H9 (cell line): ENCODE results near the gene LIPM. TPM values are rescaled to one million over a fixed set of nuclear protein-coding genes. Genes with fewer than 3 reads are reported as not detected.

ENCODE experiments used
- DNase-seq: peaks from one replicate; pipeline ENCODE4 v3.0.0-alpha.2; 2017
- H2AFZ ChIP-seq: one replicate; pipeline ENCODE4 v1.6.1; 2013; ENCODE audit warnings: mild to moderate bottlenecking, low read length, control low read depth, moderate library complexity
- H2AK5ac ChIP-seq: 2 replicates; pipeline ENCODE4 v1.6.1; 2013; ENCODE audit warnings: low read length, control low read depth, mixed read lengths; ENCODE audit not compliant: insufficient read length
- H2BK120ac ChIP-seq: one replicate; pipeline ENCODE4 v1.6.1; 2013; ENCODE audit warnings: low read depth, mild to moderate bottlenecking, low read length, control low read depth, inconsistent platforms; ENCODE audit not compliant: poor library complexity, severe bottlenecking
- H2BK12ac ChIP-seq: 2 replicates; pipeline ENCODE4 v1.6.1; 2013; ENCODE audit warnings: low read length, control low read depth, mixed read lengths, low read depth; ENCODE audit not compliant: insufficient read length
- H2BK15ac ChIP-seq: 2 replicates; pipeline ENCODE4 v1.6.1; 2013; ENCODE audit warnings: low read depth, low read length, control low read depth
- H2BK20ac ChIP-seq: one replicate; pipeline ENCODE4 v1.6.1; 2013; ENCODE audit warnings: low read depth, mild to moderate bottlenecking, low read length, control low read depth, inconsistent platforms; ENCODE audit not compliant: poor library complexity, severe bottlenecking
- H2BK5ac ChIP-seq: 2 replicates; pipeline ENCODE4 v1.6.1; 2013; ENCODE audit warnings: low read length, control low read depth, mixed read lengths; ENCODE audit not compliant: insufficient read length
- H3K14ac ChIP-seq: 2 replicates; pipeline ENCODE4 v1.6.1; 2013; ENCODE audit warnings: low read length, control low read depth; ENCODE audit not compliant: insufficient read depth
- H3K18ac ChIP-seq: 2 replicates; pipeline ENCODE4 v1.6.1; 2013; ENCODE audit warnings: low read depth, mild to moderate bottlenecking, mixed read lengths, low read length, control low read depth; ENCODE audit not compliant: insufficient read length
- H3K23ac ChIP-seq: 2 replicates; pipeline ENCODE4 v1.6.1; 2013; ENCODE audit warnings: low read length, control low read depth, mixed read lengths, low read depth; ENCODE audit not compliant: insufficient read length
- H3K23me2 ChIP-seq: 2 replicates; pipeline ENCODE4 v1.6.1; 2013; ENCODE audit warnings: low read depth, mild to moderate bottlenecking, mixed read lengths, low read length, control low read depth; ENCODE audit not compliant: insufficient read length, poor library complexity, severe bottlenecking
- H3K27ac ChIP-seq: 2 replicates; pipeline ENCODE4 v1.5.1; 2013; ENCODE audit warnings: low read length, control low read depth, mixed read lengths, low read depth; ENCODE audit not compliant: insufficient read length
- H3K27me3 ChIP-seq: 2 replicates; pipeline ENCODE4 v1.6.1; 2013; ENCODE audit warnings: low read length, control low read depth, inconsistent platforms; ENCODE audit not compliant: insufficient read depth
- H3K4ac ChIP-seq: 2 replicates; pipeline ENCODE4 v1.6.1; 2013; ENCODE audit warnings: low read depth, mild to moderate bottlenecking, control low read depth, inconsistent platforms, low read length, moderate library complexity
- H3K4me1 ChIP-seq: 2 replicates; pipeline ENCODE4 v1.6.1; 2013; ENCODE audit warnings: low read length, control low read depth, inconsistent platforms; ENCODE audit not compliant: insufficient read depth
- H3K4me2 ChIP-seq: 2 replicates; pipeline ENCODE4 v1.6.1; 2013; ENCODE audit warnings: low read length, control low read depth, mixed read lengths; ENCODE audit not compliant: insufficient read length, insufficient read depth
- H3K56ac ChIP-seq: 2 replicates; pipeline ENCODE4 v1.6.1; 2013; ENCODE audit warnings: low read depth, mild to moderate bottlenecking, mixed read lengths, low read length, control low read depth; ENCODE audit not compliant: insufficient read length
- H3K79me1 ChIP-seq: 2 replicates; pipeline ENCODE4 v1.6.1; 2013; ENCODE audit warnings: low read depth, mild to moderate bottlenecking, moderate library complexity, low read length, control low read depth, inconsistent platforms; ENCODE audit not compliant: insufficient read depth, poor library complexity, severe bottlenecking
- H3K79me2 ChIP-seq: 2 replicates; pipeline ENCODE4 v1.6.1; 2013; ENCODE audit warnings: low read length, control low read depth, inconsistent platforms; ENCODE audit not compliant: insufficient read depth
- H3K9ac ChIP-seq: 2 replicates; pipeline ENCODE4 v1.6.1; 2013; ENCODE audit warnings: low read length, control low read depth, mixed read lengths; ENCODE audit not compliant: insufficient read length; ENCODE audit errors: extremely low read depth
- H3K9me3 ChIP-seq: one replicate; pipeline ENCODE4 v1.6.1; 2013; ENCODE audit warnings: low read depth, low read length, inconsistent platforms; ENCODE audit not compliant: control insufficient read depth
- H3T11ph ChIP-seq: one replicate; pipeline ENCODE4 v1.6.1; 2013; ENCODE audit warnings: mild to moderate bottlenecking, low read length, control low read depth, inconsistent platforms
- H4K20me1 ChIP-seq: one replicate; pipeline ENCODE4 v1.6.1; 2013; ENCODE audit not compliant: control insufficient read depth, insufficient read length, insufficient read depth
- H4K5ac ChIP-seq: 2 replicates; pipeline ENCODE4 v1.6.1; 2013; ENCODE audit warnings: low read depth, mild to moderate bottlenecking, mixed read lengths, low read length, control low read depth; ENCODE audit not compliant: insufficient read length
- H4K8ac ChIP-seq: replicated peaks from 2 replicates; pipeline ENCODE4 v1.6.1; 2013; ENCODE audit warnings: low read length, control low read depth, mixed read lengths, low read depth; ENCODE audit not compliant: insufficient read length
- H4K91ac ChIP-seq: 2 replicates; pipeline ENCODE4 v1.6.1; 2013; ENCODE audit warnings: low read depth, mild to moderate bottlenecking, moderate library complexity, mixed read lengths, low read length, control low read depth; ENCODE audit not compliant: insufficient read length
- H3K27ac Mint-ChIP-seq, 3 experiments: 2 replicates in 2 of 3; 3 replicates in 1 of 3; pipeline ENCODE4 v1.8.0; 2020 to 2021; ENCODE audit warnings: mixed read lengths in 3 of 3, mild to moderate bottlenecking in 1 of 3, moderate library complexity in 1 of 3
- H3K27me3 Mint-ChIP-seq: 2 replicates; pipeline ENCODE4 v1.8.0; 2021; ENCODE audit warnings: low read depth, mild to moderate bottlenecking, moderate library complexity, mixed read lengths
- H3K36me3 Mint-ChIP-seq, 3 experiments: 2 replicates in 2 of 3; 3 replicates in 1 of 3; pipeline ENCODE4 v1.8.0; 2020 to 2021; ENCODE audit warnings: low read depth in 3 of 3, mixed read lengths in 3 of 3; ENCODE audit not compliant: insufficient read depth in 1 of 3
- H3K4me1 Mint-ChIP-seq, 2 experiments: 2 replicates each; pipeline ENCODE4 v1.8.0; 2020; ENCODE audit warnings: mixed read lengths in 2 of 2
- H3K4me3 Mint-ChIP-seq, 2 experiments: 2 replicates in 1 of 2; 3 replicates in 1 of 2; pipeline ENCODE4 v1.8.0; 2020 to 2021; ENCODE audit warnings: mild to moderate bottlenecking in 2 of 2, mixed read lengths in 2 of 2, moderate library complexity in 1 of 2
- H3K9me3 Mint-ChIP-seq, 2 experiments: 2 replicates in 1 of 2; 3 replicates in 1 of 2; pipeline ENCODE4 v1.8.0; 2020; ENCODE audit warnings: mild to moderate bottlenecking in 2 of 2, mixed read lengths in 2 of 2, moderate library complexity in 1 of 2
- CTCF ChIP-seq: fragments of 200-600 bp; sonication (generic); conservative IDR thresholded peaks from 3 replicates; pipeline ENCODE4 v1.8.0; 2021; ENCODE audit warnings: antibody characterized with exemption, mild to moderate bottlenecking
- WGBS: extraction: QIAGEN DNeasy Blood & Tissue Kit; methylation state at CpG from one replicate; pipeline ENCODE4 v1.1.7; 2013; ENCODE audit warnings: missing lambda C conversion rate, low lambda C conversion rate, mixed read lengths; ENCODE audit not compliant: insufficient read length; ENCODE audit errors: extremely low coverage; 5-methylcytosine and 5-hydroxymethylcytosine counted together
- total RNA-seq: library from RNA; stranded (reverse); gene quantifications from 2 replicates; pipeline ENCODE4 v1.2.1, GENCODE V29; 2021

LIPM gene
- total RNA-seq, 1 experiment from 2014 or later, result not detected

- H3K23ac ChIP-seq, result no peak within 1 kb of the TSS
- no peaks in the 10 kb centered on the region for H3K36me3 Mint-ChIP-seq
- no peak within 1 kb of the TSS for H2BK15ac ChIP-seq
- no peak within 1 kb of the TSS for H4K91ac ChIP-seq
- no peaks in the 10 kb centered on the region for H3K27me3 ChIP-seq
- no peak within 1 kb of the TSS for H3K27ac Mint-ChIP-seq
- peaks cover 8% of the 10 kb centered on the region in 2 experiments for H3K4me1 Mint-ChIP-seq
- no peak within 1 kb of the TSS for H2AK5ac ChIP-seq
- H3K9ac ChIP-seq, result no peak within 1 kb of the TSS
- H3K9me3 Mint-ChIP-seq, result no peaks in the 10 kb centered on the region
- H3K14ac ChIP-seq, result no peak within 1 kb of the TSS
- no peak within 1 kb of the TSS for H4K8ac ChIP-seq
- no peak within 1 kb of the TSS for H3K18ac ChIP-seq
- no peak within 1 kb of the TSS for H2BK20ac ChIP-seq
- H3K56ac ChIP-seq, result no peak within 1 kb of the TSS
- H2AFZ ChIP-seq, result no peak within 1 kb of the TSS
- no peaks in the 10 kb centered on the region for H3K27me3 Mint-ChIP-seq
- H3K4me1 ChIP-seq, result no peaks in the 10 kb centered on the region
- no peaks in the 10 kb centered on the region for H3K79me2 ChIP-seq
- no peak within 1 kb of the TSS for H3K27ac ChIP-seq
- no peak within 1 kb of the TSS for H3K4ac ChIP-seq
- no peak within 1 kb of the TSS for H2BK5ac ChIP-seq
- no peaks in the 10 kb centered on the region for H3K9me3 ChIP-seq
- H2BK12ac ChIP-seq, result no peak within 1 kb of the TSS
- TF ChIP-seq CTCF, result no peak
- DNase-seq, result no peak
- no peak within 1 kb of the TSS for H3K4me3 Mint-ChIP-seq
- H3K4me2 ChIP-seq, result no peak within 1 kb of the TSS
- H4K20me1 ChIP-seq, result no peaks in the 10 kb centered on the region
- no peak within 1 kb of the TSS for H2BK120ac ChIP-seq
- H3K79me1 ChIP-seq, result no peaks in the 10 kb centered on the region
- WGBS, result no CpG with 5 or more reads among the region's 7 CpGs
- no peak within 1 kb of the TSS for H3T11ph ChIP-seq
- no peak within 1 kb of the TSS for H4K5ac ChIP-seq
- no peaks in the 10 kb centered on the region for H3K23me2 ChIP-seq
These were observed 43.0 kb upstream of the LIPM start, which contains the start of gene LIPN for GRCh38 chr10:88759366-88760101. LIPN (plus strand) TSS chr10:88760020; CDS start chr10:88761406, 1,386 bp downstream.
